Endodermal cell (in vitro differentiated cells): Measurements from ENCODE around the gene EIF5A. TPM values are rescaled to one million over a fixed set of nuclear protein-coding genes. Genes with fewer than 3 reads are reported as not detected.

ENCODE experiments used
- DNase-seq: peaks from one replicate; pipeline ENCODE4 v3.0.0-alpha.2; 2017
- H3K27ac ChIP-seq: 2 replicates; pipeline ENCODE4 v1.5.1; 2013; ENCODE audit warnings: mild to moderate bottlenecking, low read depth, low read length, moderate library complexity
- H3K27me3 ChIP-seq: 2 replicates; pipeline ENCODE4 v1.6.1; 2013; ENCODE audit warnings: mild to moderate bottlenecking, low read length, moderate library complexity; ENCODE audit not compliant: insufficient read depth, control insufficient read depth, poor library complexity, severe bottlenecking
- H3K36me3 ChIP-seq: 2 replicates; pipeline ENCODE4 v1.7.0; 2013; ENCODE audit warnings: mild to moderate bottlenecking, low read length, moderate library complexity; ENCODE audit not compliant: control insufficient read depth, insufficient read depth
- H3K4me1 ChIP-seq: one replicate; pipeline ENCODE4 v1.7.0; 2013; ENCODE audit warnings: low read length; ENCODE audit not compliant: control insufficient read depth, insufficient read depth
- H3K4me3 ChIP-seq: 2 replicates; pipeline ENCODE4 v1.5.1; 2013; ENCODE audit warnings: mild to moderate bottlenecking, low read length, moderate library complexity
- H3K9ac ChIP-seq: 2 replicates; pipeline ENCODE4 v1.6.1; 2013; ENCODE audit warnings: mild to moderate bottlenecking, low read length, moderate library complexity; ENCODE audit not compliant: poor library complexity, severe bottlenecking; ENCODE audit errors: extremely low read depth
- H3K9me3 ChIP-seq: 2 replicates; pipeline ENCODE4 v1.6.1; 2013; ENCODE audit warnings: mild to moderate bottlenecking, low read length, moderate library complexity; ENCODE audit not compliant: control insufficient read depth
- H3K27ac Mint-ChIP-seq: 2 replicates; pipeline ENCODE4 v1.8.0; 2020; ENCODE audit warnings: mixed read lengths
- H3K27me3 Mint-ChIP-seq: 2 replicates; pipeline ENCODE4 v1.8.0; 2021; ENCODE audit warnings: mild to moderate bottlenecking, mixed read lengths; ENCODE audit not compliant: insufficient read depth
- H3K36me3 Mint-ChIP-seq: 2 replicates; pipeline ENCODE4 v1.8.0; 2020; ENCODE audit warnings: low read depth, mixed read lengths
- H3K4me1 Mint-ChIP-seq: 2 replicates; pipeline ENCODE4 v1.8.0; 2020; ENCODE audit warnings: mixed read lengths
- H3K4me3 Mint-ChIP-seq: 2 replicates; pipeline ENCODE4 v1.8.0; 2020; ENCODE audit warnings: mild to moderate bottlenecking, moderate library complexity, mixed read lengths
- H3K9me3 Mint-ChIP-seq: 2 replicates; pipeline ENCODE4 v1.8.0; 2020; ENCODE audit warnings: mild to moderate bottlenecking, mixed read lengths
- CTCF ChIP-seq: fragments of 200-600 bp; sonication (generic); conservative IDR thresholded peaks from 2 replicates; pipeline ENCODE4 v1.5.0; 2021; ENCODE audit warnings: antibody characterized with exemption, mild to moderate bottlenecking
- WGBS, 2 experiments: methylation state at CpG; one replicate each; pipeline versions ENCODE4 v1.1.5 to v1.1.7; 2013; ENCODE audit warnings: missing lambda C conversion rate in 2 of 2, mixed read lengths in 1 of 2; ENCODE audit not compliant: insufficient coverage in 1 of 2, insufficient read length in 1 of 2; 5-methylcytosine and 5-hydroxymethylcytosine counted together
- total RNA-seq, 2 donors: library from RNA; stranded (reverse); fragmentation: NEBNext Ultra II Directional in 1 of 2; extraction: Animal tissue kit (Norgen Biotek cat#: 25700) in 1 of 2; gene quantifications; 2 replicates in 1 of 2; 3 replicates in 1 of 2; pipeline ENCODE4 v1.2.1, GENCODE V29; 2021

EIF5A gene
- total RNA-seq, 2 donors from 2014 or later: 488 to 556 TPM

- H3K27me3 ChIP-seq: peaks cover 68% of the 10 kb centered on the region
- TF ChIP-seq CTCF: peak; percentile 49
- H3K9me3 Mint-ChIP-seq: no peaks in the 10 kb centered on the region
- 73 to 76% methylated on average over 40 to 42 of the region's 42 CpGs for WGBS, 2 experiments
- peaks cover 79% of the 10 kb centered on the region for H3K27me3 Mint-ChIP-seq
- no peak overlapping the region for H3K9ac ChIP-seq
- H3K27ac ChIP-seq: no peak overlapping the region
- H3K4me1 Mint-ChIP-seq: peaks cover 3% of the 10 kb centered on the region
- no peaks in the 10 kb centered on the region for H3K36me3 ChIP-seq
- H3K4me1 ChIP-seq: no peaks in the 10 kb centered on the region
- no peak overlapping the region for H3K4me3 ChIP-seq
- peak overlapping the region; percentile 22 for H3K4me3 Mint-ChIP-seq
- peak; percentile 77 for DNase-seq
- no peaks in the 10 kb centered on the region for H3K9me3 ChIP-seq
- no peaks in the 10 kb centered on the region for H3K36me3 Mint-ChIP-seq
- no peak overlapping the region for H3K27ac Mint-ChIP-seq
These were observed 11.9 kb upstream of the EIF5A start for GRCh38 chr17:7295230-7296180.

GRCh38 chr17:7296189-7296861, 11.1 kb upstream of the EIF5A start:
- no peaks in the 10 kb centered on the region for H3K36me3 ChIP-seq
- no peaks in the 10 kb centered on the region for H3K4me1 ChIP-seq
- Mint-ChIP-seq H3K27ac (no peak overlapping the region), H3K9me3 (no peaks in the 10 kb centered on the region), H3K36me3 (no peaks in the 10 kb centered on the region), H3K4me3 (no peak overlapping the region), H3K4me1 (peaks cover 3% of the 10 kb centered on the region), H3K27me3 (peaks cover 73% of the 10 kb centered on the region)
- 13 to 23% methylated on average over 10 to 51 of the region's 51 CpGs for WGBS, 2 experiments
- no peak overlapping the region for H3K9ac ChIP-seq
- TF ChIP-seq CTCF: peak; percentile 97
- peak; percentile 98 for DNase-seq
- H3K27ac ChIP-seq: no peak overlapping the region
- H3K27me3 ChIP-seq: peaks cover 62% of the 10 kb centered on the region
- no peaks in the 10 kb centered on the region for H3K9me3 ChIP-seq
- H3K4me3 ChIP-seq: no peak overlapping the region

GRCh38 chr17:7304179-7304578, 3.2 kb upstream of the EIF5A start:
- H3K27ac ChIP-seq: no peak overlapping the region
- H3K4me1 ChIP-seq: no peaks in the 10 kb centered on the region
- Mint-ChIP-seq H3K27me3 (peaks cover 25% of the 10 kb centered on the region), H3K4me1 (peaks cover 8% of the 10 kb centered on the region), H3K27ac (no peak overlapping the region), H3K4me3 (no peak overlapping the region), H3K36me3 (peaks cover 5% of the 10 kb centered on the region), H3K9me3 (no peaks in the 10 kb centered on the region)
- 84 to 94% methylated on average over 3 to 7 of the region's 7 CpGs for WGBS, 2 experiments
- DNase-seq: no peak
- no peak overlapping the region for H3K4me3 ChIP-seq
- H3K36me3 ChIP-seq: peaks cover under 1% of the 10 kb centered on the region
- no peak overlapping the region for H3K9ac ChIP-seq
- H3K9me3 ChIP-seq: no peaks in the 10 kb centered on the region
- no peak for TF ChIP-seq CTCF
- H3K27me3 ChIP-seq: peaks cover under 1% of the 10 kb centered on the region
